HepG2 (cell line): ENCODE results near the gene CEBPE. TPM values are rescaled to one million over a fixed set of nuclear protein-coding genes. Genes with fewer than 3 reads are reported as not detected.

Experiments used
- ATAC-seq: fragments of 200-7000 bp; cut with Tn5 transposase; 3 replicates; pipeline ENCODE4 v1.9.1; 2020; ENCODE audit warnings: mild to moderate bottlenecking, moderate library complexity
- BruUV-seq: library from RNA; stranded (reverse); fragments of 400-500 nt; replicated peaks from 2 replicates; lab custom pipeline; 2021; lab: Mats Ljungman, UMichigan
- CTCF ChIA-PET: fragments of 300-600 bp; formaldehyde crosslinking; extraction: SDS; loops from one replicate; lab custom pipeline; 2021; ENCODE audit warnings: low total read pairs, inconsistent platforms, low intra/inter-chr PET ratio; lab: Yijun Ruan, JAX
- POLR2A ChIA-PET: fragments of 350-600 bp; sonication (Branson Sonifier 250); formaldehyde crosslinking; loops from one replicate; lab custom pipeline; 2020; ENCODE audit warnings: antibody characterized with exemption, inconsistent platforms; lab: Yijun Ruan, JAX
- DNase-seq: peaks from one replicate; pipeline ENCODE4 v3.0.0-alpha.2; 2015; ENCODE audit warnings: low spot score
- FAIRE-seq: peaks from 3 replicates; lab custom pipeline; 2011; peaks lifted over from hg19 to GRCh38; lab: Jason Lieb, UNC
- H2AFZ ChIP-seq: one replicate; pipeline ENCODE4 v1.6.1; 2011; ENCODE audit warnings: low read length, inconsistent platforms
- H3K27ac ChIP-seq: fragments of 300-600 bp; 3 replicates; pipeline ENCODE4 v1.8.0; 2011; ENCODE audit warnings: mixed run types, mild to moderate bottlenecking, mixed read lengths, low read length, inconsistent platforms; ENCODE audit not compliant: insufficient read depth; ENCODE audit errors: extremely low read length
- H3K27me3 ChIP-seq, 2 experiments: fragments of 200-600 bp in 1 of 2; 2 replicates in 1 of 2; 3 replicates in 1 of 2; pipeline versions ENCODE4 v1.6.0 to v1.8.0; 2011; ENCODE audit warnings: low read length in 2 of 2, mild to moderate bottlenecking in 2 of 2, moderate library complexity in 2 of 2, inconsistent platforms in 1 of 2; ENCODE audit not compliant: insufficient read depth in 2 of 2, control insufficient read depth in 1 of 2
- H3K36me3 ChIP-seq, 2 experiments: fragments of 200-600 bp in 1 of 2; replicated peaks in 1 of 2; 2 replicates in 1 of 2; 3 replicates in 1 of 2; pipeline versions ENCODE4 v1.5.1 to v1.8.0; 2011; ENCODE audit warnings: low read length in 2 of 2, inconsistent platforms in 1 of 2; ENCODE audit not compliant: insufficient read depth in 2 of 2, control insufficient read depth in 1 of 2
- H3K4me1 ChIP-seq: 2 replicates; pipeline ENCODE4 v1.5.1; 2012; ENCODE audit warnings: low read length, inconsistent platforms; ENCODE audit not compliant: insufficient read depth
- H3K4me2 ChIP-seq: 2 replicates; pipeline ENCODE4 v1.6.0; 2011; ENCODE audit warnings: low read depth, low read length, inconsistent platforms
- H3K4me3 ChIP-seq, 3 experiments: fragments of 200-600 bp in 1 of 3; sonication (generic), shearing (Covaris generic) in 1 of 3; replicated peaks in 1 of 3; 2 replicates each; pipeline ENCODE4 v1.5.1; 2011 to 2016; ENCODE audit warnings: low read length in 3 of 3, inconsistent platforms in 2 of 3, low read depth in 2 of 3, mild to moderate bottlenecking in 2 of 3, control low read depth in 1 of 3, mixed read lengths in 1 of 3; ENCODE audit not compliant: insufficient read depth in 1 of 3
- H3K79me2 ChIP-seq: one replicate; pipeline ENCODE4 v1.6.1; 2011; ENCODE audit warnings: low read length, inconsistent platforms; ENCODE audit not compliant: insufficient read depth
- H3K9ac ChIP-seq: 2 replicates; pipeline ENCODE4 v1.6.0; 2011; ENCODE audit warnings: mild to moderate bottlenecking, low read depth, low read length, inconsistent platforms; ENCODE audit not compliant: insufficient read depth
- H3K9me3 ChIP-seq: 2 replicates; pipeline ENCODE4 v1.5.1; 2012; ENCODE audit warnings: mild to moderate bottlenecking, low read length
- H4K20me1 ChIP-seq: 2 replicates; pipeline ENCODE4 v1.6.0; 2011; ENCODE audit warnings: inconsistent platforms, mild to moderate bottlenecking, low read length, moderate library complexity; ENCODE audit not compliant: insufficient read depth
- CREB1 ChIP-seq, 2 experiments: fragments of 450-650 bp in 1 of 2; IDR thresholded peaks; 2 replicates each; pipeline ENCODE4 v1.6.1; 2016 to 2017; ENCODE audit warnings: control low read depth in 1 of 2, mild to moderate bottlenecking in 1 of 2, missing compliant biosample characterization in 1 of 2, missing genetic modification characterization in 1 of 2
- NFYB ChIP-seq: sonication (generic); formaldehyde crosslinking; IDR thresholded peaks from 2 replicates; pipeline ENCODE4 v1.4.0; 2020; ENCODE audit warnings: missing genetic modification reagents
- THAP7 ChIP-seq: sonication (generic); formaldehyde crosslinking; IDR thresholded peaks from 2 replicates; pipeline ENCODE4 v1.8.1; 2023; ENCODE audit warnings: mild to moderate bottlenecking, missing genetic modification reagents
- ZFP36L2 ChIP-seq: sonication (generic); formaldehyde crosslinking; IDR thresholded peaks from 2 replicates; pipeline ENCODE4 v1.4.0; 2020; ENCODE audit warnings: missing genetic modification reagents
- ZNF605 ChIP-seq: sonication (generic); formaldehyde crosslinking; IDR thresholded peaks from 2 replicates; pipeline ENCODE4 v1.8.0; 2022; ENCODE audit warnings: mild to moderate bottlenecking, missing genetic modification reagents
- ZNF713 ChIP-seq: sonication (generic); formaldehyde crosslinking; IDR thresholded peaks from 2 replicates; pipeline ENCODE4 v1.4.0; 2020; ENCODE audit warnings: mild to moderate bottlenecking, missing genetic modification reagents
- WGBS: methylation state at CpG from one replicate; pipeline ENCODE4 v1.1.6; 2017; ENCODE audit warnings: low lambda C conversion rate; 5-methylcytosine and 5-hydroxymethylcytosine counted together
- in situ Hi-C: cut with HindIII; loops from 2 replicates; pipeline ENCODE4 v1.10.0; 2017; ENCODE audit warnings: low pct_unique_long_range_greater_than_20kb; ENCODE audit not compliant: extremely low pct_ligation_motif_present
- intact Hi-C: fragments of 100-400 bp; cut with micrococcal nuclease; formaldehyde crosslinking; loops from one replicate; pipeline ENCODE4 v1.10.0; 2022; ENCODE audit not compliant: unreplicated experiment
- polyA plus RNA-seq, 8 experiments: library from polyadenylated mRNA; depleted of rRNA in 3 of 8; stranded (reverse) in 7 of 8; unstranded in 1 of 8; fragments of >200 nt; fragmentation: Illumina TruSeq in 4 of 8; extraction: Trizol in 4 of 8; gene quantifications; 2 replicates each; pipeline versions ENCODE4 v1.2.1 to v1.2.3, GENCODE V29; 2011 to 2016; ENCODE audit warnings: low read depth in 4 of 8, missing spikeins in 1 of 8, mixed read lengths in 1 of 8; ENCODE audit not compliant: insufficient read depth in 1 of 8
- total RNA-seq, 5 experiments: library from RNA; depleted of rRNA; stranded (reverse); fragments of >200 nt; fragmentation: Illumina TruSeq; extraction: Trizol; gene quantifications; 2 replicates each; pipeline ENCODE4 v1.2.3, GENCODE V29; 2016; ENCODE audit warnings: low read depth in 1 of 5

Gene CEBPE
- total and polyA plus RNA-seq, 2 of the 13 experiments (the other 11 are each of a cell fraction or from before 2014, with no cell fraction given), result 0.09 to 0.11 TPM

- Histone ChIP-seq H3K27ac (no peak overlapping the region), H3K4me2 (no peak overlapping the region), H3K4me1 (peaks cover 40% of the 10 kb centered on the region), H3K36me3 (peaks cover under 1 to 8% of the 10 kb centered on the region in 2 experiments; a peak in 4 of 5 replicates), H3K4me3 (no peak overlapping the region), H3K9me3 (no peaks in the 10 kb centered on the region), H2AFZ (no peak overlapping the region), H4K20me1 (no peaks in the 10 kb centered on the region), H3K27me3 (peaks cover 8 to 45% of the 10 kb centered on the region in 2 experiments), H3K79me2 (no peaks in the 10 kb centered on the region), H3K9ac (no peak overlapping the region)
- ATAC-seq (no peak), DNase-seq (no peak), FAIRE-seq (no peak)
- 43% methylated on average over 4 of the region's 4 CpGs for WGBS
- TF ChIP-seq THAP7 (CRISPR knock-in tag) (0 out of 2 replicates have a peak, but pooled peaks have one; percentile 5), ZNF713 (no peak), NFYB (CRISPR knock-in tag) (0 out of 2 replicates have a peak, but pooled peaks have one; percentile 14)
- CTCF ChIA-PET, result no interaction called here
- intact Hi-C loops (no loop called here), in situ Hi-C loops (no loop called here)
- POLR2A ChIA-PET, result interaction anchor here (1.4 to 4.5 kb wide), 2 partner anchors 9 to 122 kb away, joined by 3 to 52 read pairs; partner anchors contain the start of genes ACIN1 and C14orf119
- no TSS peak for BruUV-seq
Observed at GRCh38 chr14:23103581-23103980, 15.5 kb downstream of the CEBPE start.

DNA sequence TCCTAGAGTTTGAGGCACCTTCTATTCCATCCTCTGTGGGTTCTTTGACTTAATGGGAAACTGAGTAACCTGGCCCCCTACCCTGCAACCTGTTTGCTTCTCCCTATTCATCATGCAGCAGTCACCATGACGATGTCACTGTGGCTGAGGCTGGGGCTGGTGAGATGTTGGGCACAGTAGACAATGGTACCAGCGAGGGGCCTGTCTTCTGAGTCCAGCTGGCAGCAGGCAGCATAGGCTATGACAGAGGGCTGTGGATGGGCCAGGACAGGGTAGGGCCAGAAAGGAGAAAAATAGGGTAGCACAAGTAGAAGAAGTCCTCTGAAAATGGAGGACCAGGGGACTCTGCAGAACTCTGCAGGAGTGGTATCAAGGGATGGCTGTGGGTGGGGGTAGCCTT lies 16.3 kb downstream of the CEBPE start:
- POLR2A ChIA-PET, result interaction anchor here (1.4 to 4.5 kb wide), 2 partner anchors 8 to 121 kb away, joined by 3 to 52 read pairs; partner anchors contain the start of genes ACIN1 and C14orf119
- H3K27me3 ChIP-seq, result peaks cover 8 to 45% of the 10 kb centered on the region in 2 experiments
- no peak for TF ChIP-seq ZFP36L2
- TF ChIP-seq ZNF605, result no peak
- TF ChIP-seq CREB1 (IDR thresholded peaks at IDR 0.05), result peak; percentile 33; the same call in 1 of the 2 replicates
- no peak for TF ChIP-seq CREB1 (CRISPR knock-in tag; IDR thresholded peaks at IDR 0.05)
- FAIRE-seq (no peak), ATAC-seq (no peak), DNase-seq (no peak)
- H4K20me1 ChIP-seq, result no peaks in the 10 kb centered on the region; the same call in 1 of the 2 replicates
- BruUV-seq, result no TSS peak
- no peak overlapping the region for H2AFZ ChIP-seq
- no peak overlapping the region for H3K9ac ChIP-seq
- CTCF ChIA-PET, result no interaction called here
- no peak overlapping the region for H3K4me2 ChIP-seq
- H3K36me3 ChIP-seq, result peaks cover 7 to 16% of the 10 kb centered on the region in 2 experiments
- intact Hi-C loops (no loop called here), in situ Hi-C loops (no loop called here)
- peaks cover 4% of the 10 kb centered on the region for H3K79me2 ChIP-seq
- no peaks in the 10 kb centered on the region for H3K9me3 ChIP-seq
- H3K4me3 ChIP-seq, result no peak overlapping the region
- H3K27ac ChIP-seq, result no peak overlapping the region
- peaks cover 41% of the 10 kb centered on the region for H3K4me1 ChIP-seq
- WGBS, result 18% methylated on average over 2 of the region's 2 CpGs
